Measurements from ENCODE around the gene SCN1B.

The SCN1B gene

DNA sequence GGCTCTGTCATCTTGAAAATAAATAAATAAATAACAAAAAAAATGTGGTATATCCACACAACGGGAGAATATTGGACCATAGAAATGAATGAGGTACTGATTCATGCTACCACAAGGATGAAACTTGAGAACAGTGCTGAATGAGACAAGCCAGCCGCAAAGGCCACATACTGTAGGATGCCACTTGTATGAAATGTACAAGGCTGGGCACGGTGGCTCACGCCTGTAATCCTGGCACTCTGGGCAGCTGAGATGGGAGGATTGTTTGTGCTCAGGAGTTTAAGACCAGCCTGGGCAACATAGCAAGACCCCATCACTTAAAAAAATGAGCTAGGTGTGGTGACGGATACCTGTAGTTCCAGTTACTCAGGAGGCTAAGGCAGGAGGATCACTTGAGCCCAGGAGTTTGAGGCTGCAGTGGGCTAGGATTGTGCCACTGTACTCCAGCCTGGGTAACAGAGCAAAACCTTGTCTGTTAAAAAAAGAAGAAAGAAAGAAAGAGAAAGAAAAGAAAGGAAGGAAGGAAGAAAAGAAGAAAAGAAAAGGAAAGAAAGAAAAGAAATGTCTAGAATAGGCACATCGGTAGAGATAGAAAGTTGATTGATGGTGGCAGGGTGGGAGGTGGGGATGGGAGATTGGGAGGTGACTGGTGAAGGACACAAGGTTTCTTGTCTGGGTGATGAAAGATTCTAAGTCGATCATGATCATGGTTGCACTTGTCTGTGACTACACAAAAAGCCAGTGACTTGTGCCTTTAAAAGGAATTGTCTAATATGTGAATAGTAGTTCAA is 31.5 kb downstream of the SCN1B start:
- DNase-seq (ENCODE audit: insufficient read length, low spot score) (no peak), FAIRE-seq (no peak)
- TF ChIP-seq CTCF (IDR thresholded peaks at IDR 0.05; ENCODE audit: insufficient read depth, missing control alignments) = no peak

- TF ChIP-seq CTCF (IDR thresholded peaks at IDR 0.05; ENCODE audit: insufficient read depth, missing control alignments) = no peak
- FAIRE-seq (no peak), DNase-seq (ENCODE audit: insufficient read length, low spot score) (no peak)
These were observed 32.7 kb downstream of the SCN1B start for GRCh38 chr19:35062942-35063341.

GRCh38 chr19:35063940-35064818 is 33.9 kb downstream of the SCN1B start:
- FAIRE-seq = no peak
- TF ChIP-seq CTCF (IDR thresholded peaks at IDR 0.05; ENCODE audit: insufficient read depth, missing control alignments) = no peak
- DNase-seq (ENCODE audit: insufficient read length, low spot score) = no peak

- no peak for TF ChIP-seq CTCF (IDR thresholded peaks at IDR 0.05; ENCODE audit: insufficient read depth, missing control alignments)
- no peak for FAIRE-seq
- no peak for DNase-seq (ENCODE audit: insufficient read length, low spot score)
These were observed 35.3 kb downstream of the SCN1B start for GRCh38 chr19:35065574-35065973.

DNA sequence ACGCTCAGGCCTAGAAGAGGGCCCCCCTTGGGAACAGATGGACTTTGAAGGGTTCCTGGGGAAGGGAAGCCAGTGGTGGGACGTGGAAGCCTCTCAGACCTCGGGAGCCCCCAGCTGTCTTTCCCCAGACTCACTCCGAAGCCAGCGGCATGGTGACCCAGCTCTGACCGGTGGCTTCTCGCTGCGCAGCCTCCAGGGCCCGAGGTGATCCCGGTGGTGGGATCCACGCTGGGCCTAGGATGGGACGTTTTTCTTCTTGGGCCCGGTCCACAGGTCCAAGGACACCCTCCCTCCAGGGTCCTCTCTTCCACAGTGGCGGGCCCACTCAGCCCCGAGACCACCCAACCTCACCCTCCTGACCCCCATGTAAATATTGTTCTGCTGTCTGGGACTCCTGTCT is 35.9 kb downstream of the SCN1B start:
- FAIRE-seq (no peak), DNase-seq (ENCODE audit: insufficient read length, low spot score) (no peak)
- TF ChIP-seq CTCF (IDR thresholded peaks at IDR 0.05; ENCODE audit: insufficient read depth, missing control alignments) = no peak

DNA sequence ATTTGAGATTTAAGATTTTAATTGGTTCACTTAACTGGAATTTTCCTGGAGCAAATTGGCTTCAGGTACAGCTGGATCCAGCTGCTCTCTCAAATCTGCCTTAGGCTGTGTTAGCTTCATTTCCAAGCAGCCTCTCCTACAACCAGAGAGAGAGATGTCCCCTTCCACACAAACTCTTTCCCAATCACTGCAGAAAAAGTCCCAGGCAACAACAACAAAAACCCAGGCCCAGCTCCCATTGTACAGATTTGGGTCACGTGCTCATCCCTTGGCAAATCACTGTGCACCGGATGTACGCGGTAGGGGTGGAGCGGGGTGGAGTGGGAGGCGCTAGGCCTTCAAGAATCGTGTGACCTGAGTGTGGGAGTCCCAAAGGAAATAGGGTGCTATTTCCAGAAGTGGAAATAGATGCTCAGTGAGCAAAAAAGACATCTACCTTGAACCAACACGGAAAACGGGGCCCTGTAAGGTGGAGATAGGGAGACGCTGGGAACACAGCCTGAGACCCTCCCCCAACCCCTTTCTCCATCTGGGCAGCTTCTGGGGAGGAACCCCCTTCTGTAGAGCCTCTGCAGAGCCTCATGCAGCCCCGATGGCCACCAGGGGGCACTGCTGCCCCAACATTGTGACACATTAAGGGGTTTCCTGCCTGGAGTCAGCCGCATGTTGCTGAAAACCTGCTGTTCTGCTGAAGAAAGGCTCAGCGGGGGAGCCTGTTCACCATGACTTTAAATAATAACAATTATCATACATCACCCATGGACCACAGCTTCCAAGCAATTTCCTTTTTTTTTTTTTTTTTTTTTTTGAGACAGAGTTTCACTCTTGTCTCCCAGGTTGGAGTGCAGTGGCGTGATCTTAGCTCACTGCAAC is 36.7 kb downstream of the SCN1B start:
- peak; percentile 87 for TF ChIP-seq CTCF (IDR thresholded peaks at IDR 0.05; ENCODE audit: insufficient read depth, missing control alignments)
- FAIRE-seq (no peak), DNase-seq (ENCODE audit: insufficient read length, low spot score) (peak; percentile 84)

Data from D721Med (cell line).